H1 (cell line): ENCODE results near the gene OS9.

Source experiments
- CTCF ChIP-seq, 3 experiments: IDR thresholded peaks; 1 replicate in 2 of 3; 2 replicates in 1 of 3; pipeline versions ENCODE4 v1.5.1 to v1.6.1; 2011; ENCODE audit warnings: low read length in 3 of 3, mild to moderate bottlenecking in 3 of 3, inconsistent platforms in 2 of 3, low read depth in 1 of 3, moderate library complexity in 1 of 3; ENCODE audit not compliant: insufficient read depth in 1 of 3; ENCODE audit errors: control extremely low read depth in 1 of 3
- EZH2 ChIP-seq: fragments of 200-600 bp; sonication (generic); IDR thresholded peaks from 2 replicates; pipeline ENCODE4 v1.7.1; 2012; ENCODE audit warnings: low read depth, mild to moderate bottlenecking, moderate library complexity, low read length, inconsistent platforms; ENCODE audit not compliant: severe bottlenecking
- HDAC2 ChIP-seq, 2 experiments: fragments of 300-600 bp in 1 of 2; sonication (generic) in 1 of 2; IDR thresholded peaks; 2 replicates each; pipeline ENCODE4 v1.6.1; 2011 to 2012; ENCODE audit warnings: low read depth in 2 of 2, low read length in 2 of 2, mild to moderate bottlenecking in 2 of 2, moderate library complexity in 2 of 2, borderline replicate concordance in 1 of 2, inconsistent platforms in 1 of 2
- JUND ChIP-seq: IDR thresholded peaks from 2 replicates; pipeline ENCODE4 v1.6.1; 2011; ENCODE audit warnings: mild to moderate bottlenecking, improper control_type of control experiment, low read length
- SP4 ChIP-seq: IDR thresholded peaks from 2 replicates; pipeline ENCODE4 v1.6.1; 2012; ENCODE audit warnings: low read length, inconsistent platforms

GRCh38 chr12:57697076-57697475, 3.1 kb downstream of the OS9 start:
- TF ChIP-seq HDAC2 (IDR thresholded peaks at IDR 0.05; ENCODE audit: borderline replicate concordance in 1 of 2, low read depth in 2 of 2, low read length in 2 of 2) (no peak), EZH2 (no peak), JUND (no peak), CTCF (IDR thresholded peaks at IDR 0.05; ENCODE audit: control extremely low read depth in 1 of 3, insufficient read depth in 1 of 3, low read depth in 1 of 3, low read length in 3 of 3) (no peak), SP4 (no peak)
